ENCODE results near the gene TMCO2.

Gene TMCO2

GRCh38 chr1:40273547-40274166, 25.9 kb downstream of the TMCO2 start:
- no peak for DNase-seq (ENCODE audit: low read depth)
- no peak for TF ChIP-seq CTCF (IDR thresholded peaks at IDR 0.05; ENCODE audit: insufficient read depth, low read depth, low read length, missing control alignments)
- no peak overlapping the region for H3K4me3 ChIP-seq (ENCODE audit: low read depth, low read length)

GRCh38 chr1:40274331-40274730, 26.6 kb downstream of the TMCO2 start:
- no peak overlapping the region for H3K4me3 ChIP-seq (ENCODE audit: low read depth, low read length)
- DNase-seq (ENCODE audit: low read depth) = no peak
- TF ChIP-seq CTCF (IDR thresholded peaks at IDR 0.05; ENCODE audit: insufficient read depth, low read depth, low read length, missing control alignments) = no peak

GRCh38 chr1:40276122-40276521, 28.4 kb downstream of the TMCO2 start:
- no peak for TF ChIP-seq CTCF (IDR thresholded peaks at IDR 0.05; ENCODE audit: insufficient read depth, low read depth, low read length, missing control alignments)
- H3K4me3 ChIP-seq (ENCODE audit: low read depth, low read length) = no peak overlapping the region
- DNase-seq (ENCODE audit: low read depth) = no peak

- no peak for TF ChIP-seq CTCF (IDR thresholded peaks at IDR 0.05; ENCODE audit: insufficient read depth, low read depth, low read length, missing control alignments)
- DNase-seq (ENCODE audit: low read depth) = no peak
Measured at GRCh38 chr1:40281853-40282252, 34.1 kb downstream of the TMCO2 start.

GRCh38 chr1:40291293-40291692, 43.6 kb downstream of the TMCO2 start:
- TF ChIP-seq CTCF (IDR thresholded peaks at IDR 0.05; ENCODE audit: insufficient read depth, low read depth, low read length, missing control alignments) = no peak
- DNase-seq (ENCODE audit: low read depth) = no peak

More at GRCh38 chr1:40281853-40282252, 34.1 kb downstream of the TMCO2 start:
- H3K4me3 ChIP-seq (ENCODE audit: low read depth, low read length) = no peak overlapping the region

GRCh38 chr1:40299366-40300248, 51.9 kb downstream of the TMCO2 start:
- H3K4me3 ChIP-seq (ENCODE audit: low read depth, low read length) = no peak overlapping the region
- no peak for TF ChIP-seq CTCF (IDR thresholded peaks at IDR 0.05; ENCODE audit: insufficient read depth, low read depth, low read length, missing control alignments)
- DNase-seq (ENCODE audit: low read depth) = no peak

More at GRCh38 chr1:40291293-40291692, 43.6 kb downstream of the TMCO2 start:
- H3K4me3 ChIP-seq (ENCODE audit: low read depth, low read length) = no peak overlapping the region
